Stimulated activated CD8-positive, alpha-beta memory T cell treated with anti-CD3 and anti-CD28 coated beads, Interleukin-7, amount 100 ng/mL, for 48 hours (primary cell): Measurements from ENCODE around the gene NRXN2.

Source experiments
- DNase-seq, 2 donors: peaks; one replicate each; pipeline ENCODE4 v3.0.0-alpha.2; 2020; ENCODE audit warnings: low read depth in 1 of 2; ENCODE audit errors: extremely low read depth in 1 of 2

NRXN2 gene

DNA sequence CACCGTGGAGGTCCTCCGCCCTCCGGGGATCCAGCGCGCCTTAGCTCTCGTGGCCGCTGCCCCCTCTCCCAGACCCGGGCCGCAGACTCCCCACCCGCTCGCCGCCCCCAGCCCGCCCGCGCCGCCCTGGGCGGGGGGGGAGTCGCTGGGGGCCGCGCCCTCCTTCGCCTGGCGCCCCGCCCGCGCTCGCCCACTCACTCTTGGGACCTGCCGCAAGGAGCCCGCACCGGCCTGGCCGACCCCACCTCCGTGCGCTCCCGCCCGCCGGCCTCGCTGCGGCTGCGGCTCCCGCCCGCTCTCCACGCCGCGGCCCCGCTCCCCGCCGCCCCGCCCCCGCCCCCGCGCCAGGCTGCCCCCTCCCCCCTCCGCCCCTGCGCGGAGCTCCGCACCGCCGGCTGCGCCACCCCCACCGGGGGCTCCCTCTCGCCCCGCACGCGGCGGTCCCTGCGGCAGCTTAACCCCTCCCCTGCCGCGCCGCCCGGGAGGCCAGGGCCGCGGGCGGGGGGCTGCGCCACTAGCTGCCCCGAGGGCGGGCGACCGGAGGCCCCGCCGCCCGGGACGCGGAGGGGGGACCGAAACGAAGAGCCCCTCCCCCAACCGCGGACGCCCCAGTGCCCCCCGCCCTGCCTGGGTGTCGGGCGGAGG, 21.7 kb upstream of the NRXN2 start:
- DNase-seq = no peak

GRCh38 chr11:64743591-64744543, 20.9 kb upstream of the NRXN2 start, which contains the start of gene RASGRP2:
Gene RASGRP2 (minus strand): TSS chr11:64744142. CDS start chr11:64742866, 1,276 bp downstream.
- DNase-seq = peak; percentile 46 to 68

DNA sequence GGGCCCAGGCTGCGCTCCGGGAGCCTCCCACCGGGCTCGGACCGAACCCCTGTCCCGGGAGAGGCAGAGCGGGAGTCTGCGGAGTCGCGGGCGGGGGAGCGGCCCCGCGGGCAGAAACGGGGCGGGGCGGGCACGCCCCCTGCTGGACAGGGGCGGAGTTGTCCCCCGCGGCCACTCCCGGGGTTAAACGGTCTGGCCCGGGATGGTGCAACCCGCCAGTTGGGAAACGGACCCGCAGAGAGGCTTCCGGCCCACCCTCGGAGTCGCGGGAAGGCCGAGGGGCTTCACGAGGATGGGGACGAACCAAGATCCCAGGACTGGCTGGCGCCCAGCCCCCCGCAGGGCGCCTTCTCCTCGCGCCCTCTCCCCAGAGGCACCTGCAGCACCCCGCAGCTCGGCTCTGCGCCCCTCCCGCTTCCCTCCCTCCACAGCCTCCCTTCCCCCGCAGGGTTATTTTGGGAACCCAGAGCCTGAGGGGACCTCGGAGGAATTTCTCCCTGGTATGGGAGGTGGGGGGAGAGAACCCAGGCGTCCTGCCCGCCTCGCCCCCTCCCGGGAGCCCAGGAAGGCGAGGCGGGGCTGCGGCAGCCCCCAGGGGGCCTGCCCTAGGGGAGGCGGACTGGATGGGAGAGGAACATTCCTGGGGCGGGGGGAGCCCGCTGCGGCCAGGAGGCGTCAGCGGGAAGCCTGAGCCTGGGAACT, 20.0 kb upstream of the NRXN2 start:
- peak in 1 of 2 donors; percentile 62 for DNase-seq

DNA sequence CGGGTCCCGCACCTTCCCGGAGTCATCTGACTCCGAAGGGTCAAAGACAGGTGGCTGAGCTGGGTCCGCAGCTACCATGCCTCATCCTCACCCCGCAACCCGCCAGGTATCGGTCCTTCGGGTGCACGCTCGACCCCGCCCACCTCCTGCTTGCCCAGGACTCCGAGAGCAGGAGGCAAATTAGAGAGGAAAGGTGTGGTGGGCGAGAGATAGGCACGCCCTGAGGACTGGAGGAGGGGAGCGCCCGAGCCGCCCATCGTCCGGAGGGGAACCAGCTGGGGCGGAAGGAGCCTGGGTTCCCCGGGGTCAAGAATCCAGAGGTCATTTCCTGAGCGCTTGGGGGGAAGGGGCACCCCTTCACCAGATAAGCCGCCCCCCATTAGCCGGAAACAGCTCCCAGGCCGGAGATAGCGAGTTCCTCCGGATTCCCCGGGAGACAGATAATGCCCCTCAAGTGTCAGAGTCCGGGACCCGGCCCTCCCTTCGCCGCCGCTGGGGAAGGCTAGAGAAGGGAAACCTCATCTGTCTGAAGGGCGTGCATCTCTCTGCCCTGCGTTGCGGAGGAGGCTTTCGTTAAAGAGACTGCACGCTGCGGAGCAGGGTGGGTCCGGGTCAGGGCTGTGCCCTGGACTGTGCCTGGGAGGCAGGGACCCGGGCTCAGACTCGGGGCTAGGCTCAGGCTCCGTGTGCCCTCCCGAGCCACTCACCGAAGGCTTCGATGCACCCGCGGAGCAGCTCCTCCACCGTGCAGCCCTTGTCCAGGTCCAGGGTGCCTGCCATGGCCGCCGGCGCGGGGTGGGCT, 19.3 kb upstream of the NRXN2 start:
- DNase-seq = no peak

- no peak for DNase-seq
These were observed 18.5 kb upstream of the NRXN2 start for GRCh38 chr11:64741375-64742086.

GRCh38 chr11:64739871-64740270, 16.9 kb upstream of the NRXN2 start:
- DNase-seq = no peak

DNA sequence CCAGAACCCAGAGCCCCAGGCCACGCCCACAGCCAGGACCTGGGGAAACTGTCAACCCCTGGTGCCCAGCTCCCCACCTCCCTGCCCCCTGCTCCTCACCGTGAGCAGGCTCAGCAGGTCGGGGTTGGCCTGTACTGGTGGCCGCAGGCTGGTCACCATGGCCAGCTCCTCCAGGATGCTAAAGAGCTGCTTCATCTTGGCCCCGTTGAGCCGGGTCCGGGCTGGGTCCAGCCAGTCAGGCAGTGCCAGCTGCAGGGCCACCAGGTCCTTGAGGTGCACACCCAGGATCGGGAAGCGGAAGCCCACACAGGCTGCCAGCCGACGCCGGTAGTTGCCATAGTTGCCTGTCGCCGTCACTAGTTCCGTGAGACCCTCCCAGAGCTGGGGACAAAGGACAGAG, 13.7 kb upstream of the NRXN2 start:
- no peak for DNase-seq

DNA sequence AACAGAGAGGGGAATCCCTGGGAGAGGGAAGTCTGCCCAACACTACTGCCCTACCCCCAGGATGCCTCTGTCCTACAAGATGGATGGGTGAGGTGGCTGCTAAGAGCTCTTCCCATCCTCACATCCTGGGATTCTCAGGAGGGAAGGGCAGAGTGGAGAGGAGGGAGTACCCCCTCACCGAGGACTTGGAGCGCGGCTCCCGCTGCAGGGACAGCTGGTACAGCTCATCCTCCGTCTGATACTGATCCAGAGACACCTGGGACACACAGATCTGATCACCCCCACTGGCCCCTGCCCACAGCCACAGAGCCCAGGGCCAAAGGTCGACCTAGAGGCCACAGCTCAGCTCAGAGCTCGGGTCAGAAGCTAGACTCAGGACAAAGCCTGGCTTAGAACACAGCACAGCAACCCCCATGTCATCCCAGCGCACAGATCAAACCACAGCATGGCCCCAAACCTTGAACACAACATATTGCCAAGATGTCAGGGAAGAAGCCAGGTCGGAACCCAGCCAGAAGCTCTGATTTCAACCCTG, 12.8 kb upstream of the NRXN2 start:
- no peak for DNase-seq

DNA sequence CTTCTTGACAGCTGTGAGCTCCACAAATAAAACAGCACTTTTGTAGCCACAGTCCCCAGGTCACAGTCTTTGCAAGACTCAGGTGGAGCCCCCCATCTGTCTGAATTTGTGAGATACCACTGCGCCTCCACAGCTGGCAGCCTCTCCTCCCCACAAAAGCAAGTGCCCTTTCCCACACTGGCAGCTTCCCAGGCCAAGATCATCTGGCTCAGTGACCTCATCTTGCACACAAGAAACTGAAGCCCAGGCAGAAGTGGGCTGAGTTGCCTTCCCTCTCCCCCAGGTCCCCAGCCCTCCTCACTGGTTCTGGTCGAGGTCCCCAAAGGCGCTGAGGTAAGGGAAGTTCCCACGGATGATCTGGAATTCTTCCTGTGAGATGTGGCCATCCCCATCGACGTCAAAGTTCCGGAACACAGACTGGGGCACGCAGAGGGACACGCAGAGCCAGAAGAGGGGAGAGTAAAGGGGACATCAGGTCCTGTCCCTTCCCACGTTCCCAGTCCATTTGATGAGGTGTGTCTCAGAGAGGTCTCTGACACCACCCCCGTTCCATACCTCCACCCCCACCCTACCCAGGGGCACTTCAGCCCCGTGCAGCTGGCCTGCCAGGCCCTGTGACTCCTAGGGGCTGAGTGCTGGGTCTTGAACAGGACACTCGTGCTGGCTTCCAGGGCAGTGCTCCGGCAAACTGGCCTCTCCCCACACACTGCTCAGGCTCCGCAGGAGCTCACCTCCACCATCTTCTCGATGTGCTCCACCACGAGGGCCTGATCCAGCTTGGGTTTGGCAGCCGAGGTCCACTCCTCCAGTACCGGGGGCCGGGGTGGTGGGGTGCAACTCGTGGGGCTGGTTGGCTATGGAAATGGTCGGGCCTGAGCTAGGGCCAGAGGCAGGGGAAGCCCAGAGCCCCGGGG, 12.1 kb upstream of the NRXN2 start:
- DNase-seq = no peak

GRCh38 chr11:64731601-64732000, 8.6 kb upstream of the NRXN2 start:
- DNase-seq = no peak

GRCh38 chr11:64729851-64730382, 6.9 kb upstream of the NRXN2 start:
- DNase-seq = no peak

DNA sequence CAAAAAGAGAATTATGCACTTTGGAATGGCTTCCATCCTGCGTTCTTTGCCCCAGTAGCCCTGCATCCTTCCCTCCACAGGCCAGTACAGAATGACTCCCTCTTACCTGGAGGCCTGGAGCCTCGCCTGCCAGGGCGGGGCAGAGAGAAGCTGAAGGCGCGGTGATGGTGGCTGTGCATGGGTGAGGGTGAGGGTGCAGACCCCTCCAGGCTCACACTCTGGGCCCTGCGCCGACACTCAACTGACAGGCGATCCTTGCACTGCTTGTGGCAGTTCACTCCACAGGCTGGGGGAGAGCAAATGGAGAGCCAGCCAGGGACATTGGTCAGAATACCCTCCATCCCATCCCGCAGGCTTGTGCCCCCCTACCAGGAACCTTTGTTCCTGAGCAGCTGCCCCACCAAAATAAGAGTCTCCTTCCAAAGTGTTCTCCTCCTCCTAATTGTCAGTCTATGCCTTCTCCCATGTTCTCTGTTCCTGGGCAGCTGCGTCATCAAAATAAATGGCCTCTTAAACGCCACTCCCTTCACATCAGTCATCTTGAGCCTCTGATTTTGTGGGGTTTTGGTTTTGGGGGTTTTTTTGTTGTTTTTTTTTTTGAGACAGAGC, 5.9 kb upstream of the NRXN2 start:
- no peak for DNase-seq

- no peak for DNase-seq
These were observed 4.0 kb upstream of the NRXN2 start for GRCh38 chr11:64726867-64727530.

DNA sequence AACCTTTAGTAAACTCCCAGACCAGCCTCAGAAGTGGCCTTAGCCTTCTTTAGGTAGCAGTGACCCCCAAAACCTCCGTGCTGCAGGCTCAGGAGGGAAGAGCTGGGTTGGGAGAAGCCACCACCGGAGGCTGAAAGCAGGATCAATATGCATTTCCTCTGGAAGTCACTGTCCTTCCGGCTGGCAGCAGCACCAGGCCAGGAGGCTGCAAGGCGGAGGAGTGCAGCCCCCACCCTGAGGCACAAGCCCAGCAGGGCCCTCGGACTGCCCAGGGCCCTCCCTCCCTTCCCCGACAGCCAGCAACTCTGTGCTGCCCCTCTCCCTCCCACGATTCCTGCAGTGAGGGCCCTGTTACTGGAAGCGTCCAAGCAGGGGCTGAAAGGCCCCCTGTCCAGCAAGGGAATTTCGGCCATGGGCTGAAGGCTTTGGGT, 3.2 kb upstream of the NRXN2 start:
- DNase-seq = no peak

DNA sequence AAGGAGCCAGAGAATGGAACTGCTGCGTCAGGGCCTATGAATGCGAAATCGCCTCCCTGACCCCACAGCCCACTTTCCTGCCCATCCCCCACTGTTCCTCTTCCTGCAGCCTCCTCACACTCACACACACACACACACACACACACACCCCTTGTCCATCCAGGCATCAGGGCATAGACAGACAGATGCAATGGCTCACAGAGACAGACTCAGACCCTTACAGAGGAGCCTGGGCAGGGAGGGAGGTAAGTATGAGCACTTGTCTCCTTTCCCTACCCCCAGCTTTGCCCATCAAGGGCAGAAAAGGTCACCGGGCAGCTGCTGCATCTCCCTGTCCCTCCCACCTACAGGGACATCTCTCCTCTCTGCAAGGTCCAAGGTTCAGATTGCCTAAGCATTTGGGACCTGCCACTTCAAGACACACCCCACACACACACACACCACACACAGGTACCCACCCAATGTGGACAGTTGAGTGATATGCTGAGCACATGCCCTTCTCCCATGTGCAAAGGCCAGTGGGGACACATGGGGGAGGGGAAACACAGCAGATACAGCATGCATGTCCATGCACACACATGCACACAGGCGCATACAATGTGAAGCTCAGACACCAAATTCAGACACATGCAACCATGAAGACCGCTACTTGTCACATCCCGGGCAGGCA, 2.0 kb upstream of the NRXN2 start:
- DNase-seq = no peak

DNA sequence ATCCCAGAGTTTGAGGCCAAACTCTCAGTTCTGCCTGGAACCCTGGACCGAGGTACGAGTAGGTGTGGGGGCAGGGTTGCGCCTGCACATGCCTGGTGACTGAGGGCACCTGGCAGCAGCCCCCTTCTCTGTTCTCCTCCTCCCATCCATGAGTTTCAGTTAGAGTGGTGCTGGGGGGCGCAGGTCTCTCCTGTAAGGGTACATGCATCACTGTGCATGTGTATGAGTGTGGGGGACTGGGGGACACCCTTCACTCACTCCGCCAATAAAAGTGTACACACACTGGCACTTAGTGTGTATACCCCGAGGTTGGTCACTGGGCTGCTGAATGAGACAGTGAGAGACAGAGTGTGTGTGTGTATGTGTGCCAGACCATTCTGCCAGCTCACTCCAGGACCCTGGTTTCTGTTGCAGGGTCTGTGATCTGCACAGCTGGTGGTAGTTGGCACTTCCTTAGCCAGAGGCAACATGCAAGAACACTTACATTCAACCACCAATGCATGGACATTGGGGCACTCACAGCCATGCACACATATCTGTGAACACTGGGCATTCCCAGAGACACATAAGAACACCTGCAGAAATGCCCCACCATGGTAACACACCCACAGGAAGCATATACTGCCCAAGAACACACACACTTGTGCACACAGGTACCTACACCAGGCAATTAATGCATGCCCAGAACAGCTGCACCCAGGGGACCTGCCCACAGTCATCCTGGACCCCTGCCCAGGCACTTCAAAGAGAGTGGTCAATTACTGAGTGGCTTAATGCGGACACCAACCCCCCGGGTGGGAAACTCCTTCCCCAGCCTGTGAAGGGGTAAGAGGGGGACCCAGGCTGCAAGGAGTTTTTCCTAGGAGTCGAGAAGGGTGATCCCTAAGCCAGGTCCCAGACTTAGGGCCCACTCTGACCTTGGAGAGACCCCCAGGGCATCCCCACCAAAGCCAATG, 1.2 kb upstream of the NRXN2 start:
- no peak for DNase-seq
